ENCODE results near the gene ADAMTS2.
A peak's percentile ranks its signal among the peaks of the same experiment; 100 is the strongest.
"Not testable (repeated sequence)": the region's sequence is repeated elsewhere in the genome, so short reads cannot be mapped to it uniquely, and the experiment has no call there.

ADAMTS2 gene

GRCh38 chr5:179327021-179327735 is 18.1 kb downstream of the ADAMTS2 start:
- no peak for DNase-seq (ENCODE audit: extremely low read depth, low read depth)
- TF ChIP-seq CTCF (IDR thresholded peaks at IDR 0.05; ENCODE audit: low read depth, low read length) = no peak

GRCh38 chr5:179326122-179326927 is 18.9 kb downstream of the ADAMTS2 start:
- DNase-seq (ENCODE audit: extremely low read depth, low read depth) = peak; percentile 95

GRCh38 chr5:179325296-179326031 is 19.8 kb downstream of the ADAMTS2 start:
- no peak for DNase-seq (ENCODE audit: extremely low read depth, low read depth)
- no peak for TF ChIP-seq CTCF (IDR thresholded peaks at IDR 0.05; ENCODE audit: low read depth, low read length)

More at GRCh38 chr5:179326122-179326927, 18.9 kb downstream of the ADAMTS2 start:
- no peak; the same call in none of the 2 replicates for TF ChIP-seq CTCF (IDR thresholded peaks at IDR 0.05; ENCODE audit: low read depth, low read length)

- no peak for DNase-seq (ENCODE audit: extremely low read depth, low read depth)
- TF ChIP-seq CTCF (IDR thresholded peaks at IDR 0.05; ENCODE audit: low read depth, low read length) = no peak
These were observed 20.4 kb downstream of the ADAMTS2 start for GRCh38 chr5:179324760-179325295.

GRCh38 chr5:179324316-179324715 is 20.9 kb downstream of the ADAMTS2 start:
- DNase-seq (ENCODE audit: extremely low read depth, low read depth) = not testable (repeated sequence)

- no peak for DNase-seq (ENCODE audit: extremely low read depth, low read depth)
- no peak for TF ChIP-seq CTCF (IDR thresholded peaks at IDR 0.05; ENCODE audit: low read depth, low read length)
These were observed 22.0 kb downstream of the ADAMTS2 start for GRCh38 chr5:179323026-179323870.
